NCI-H226 (cell line): ENCODE measurements around the gene FAM170A.

Experiments used
- DNase-seq: peaks from one replicate; pipeline ENCODE4 v3.0.0-alpha.2; 2015

The FAM170A gene, protein sequence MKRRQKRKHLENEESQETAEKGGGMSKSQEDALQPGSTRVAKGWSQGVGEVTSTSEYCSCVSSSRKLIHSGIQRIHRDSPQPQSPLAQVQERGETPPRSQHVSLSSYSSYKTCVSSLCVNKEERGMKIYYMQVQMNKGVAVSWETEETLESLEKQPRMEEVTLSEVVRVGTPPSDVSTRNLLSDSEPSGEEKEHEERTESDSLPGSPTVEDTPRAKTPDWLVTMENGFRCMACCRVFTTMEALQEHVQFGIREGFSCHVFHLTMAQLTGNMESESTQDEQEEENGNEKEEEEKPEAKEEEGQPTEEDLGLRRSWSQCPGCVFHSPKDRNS

GRCh38 chr5:119629339-119629738 lies at the start of gene FAM170A:
TSS of gene FAM170A (plus strand) at chr5:119629558. CDS start at chr5:119629769, 211 bp downstream.
- no peak for DNase-seq

DNA sequence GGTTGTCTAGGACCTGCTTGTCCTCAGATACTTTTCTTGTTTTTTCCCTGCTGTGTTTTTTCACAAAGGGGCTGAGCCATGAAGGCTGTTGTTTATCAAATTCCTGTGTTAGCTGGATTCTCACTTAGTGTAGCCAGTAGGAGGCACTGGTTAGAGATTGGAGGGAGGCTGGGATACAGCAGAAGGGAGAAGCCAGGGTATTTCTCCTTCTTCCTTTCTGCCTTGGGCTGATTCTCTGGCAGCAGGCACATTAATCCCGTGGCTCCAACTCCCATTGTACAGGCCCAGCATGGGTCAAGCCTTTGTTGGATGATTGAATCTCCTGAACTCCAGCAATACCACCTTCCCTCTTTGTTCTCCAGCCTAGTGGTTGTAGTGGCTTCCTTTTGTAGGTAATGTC lies 46.4 kb upstream of the FAM170A start:
- DNase-seq, result no peak

DNA sequence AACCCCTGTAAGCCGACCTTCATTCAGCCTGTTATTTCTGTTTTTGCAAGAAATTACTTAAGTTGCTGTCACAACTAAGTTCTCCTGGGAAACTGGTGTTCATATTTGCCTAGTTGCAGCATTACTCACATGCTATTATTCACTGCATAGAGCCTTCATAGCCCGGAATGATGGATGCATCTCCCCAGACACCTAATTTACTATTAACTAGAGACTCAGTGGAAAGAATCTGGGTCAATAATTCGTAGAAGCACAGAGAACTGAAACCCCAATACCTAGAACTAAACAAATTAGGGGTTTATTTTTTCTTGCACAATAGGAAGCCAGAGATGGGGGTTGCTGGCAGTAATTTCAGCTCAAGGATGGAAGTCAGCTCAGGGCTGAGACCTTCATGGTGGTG lies 45.7 kb upstream of the FAM170A start:
- DNase-seq, result no peak

DNA sequence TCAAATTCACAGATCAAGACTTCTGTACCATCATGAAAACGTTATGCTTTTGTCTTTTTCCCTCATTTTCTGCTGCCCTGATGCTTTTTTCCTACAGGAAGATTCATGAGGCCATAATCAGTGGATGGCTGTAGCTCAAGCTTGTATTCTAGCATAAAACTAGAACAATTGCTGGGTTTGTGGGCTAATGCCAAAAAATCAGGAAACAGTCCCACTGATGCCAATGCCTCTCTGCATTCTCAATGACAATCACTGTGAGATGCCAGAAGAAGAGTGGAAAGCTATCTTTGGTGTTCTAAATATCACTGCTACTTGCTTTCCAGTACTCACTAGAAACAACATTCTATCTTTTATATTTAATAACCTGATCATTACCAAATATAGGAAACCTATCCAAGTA lies 33.3 kb upstream of the FAM170A start:
- DNase-seq, result no peak

GRCh38 chr5:119597728-119598298 lies 31.5 kb upstream of the FAM170A start:
- no peak for DNase-seq

DNA sequence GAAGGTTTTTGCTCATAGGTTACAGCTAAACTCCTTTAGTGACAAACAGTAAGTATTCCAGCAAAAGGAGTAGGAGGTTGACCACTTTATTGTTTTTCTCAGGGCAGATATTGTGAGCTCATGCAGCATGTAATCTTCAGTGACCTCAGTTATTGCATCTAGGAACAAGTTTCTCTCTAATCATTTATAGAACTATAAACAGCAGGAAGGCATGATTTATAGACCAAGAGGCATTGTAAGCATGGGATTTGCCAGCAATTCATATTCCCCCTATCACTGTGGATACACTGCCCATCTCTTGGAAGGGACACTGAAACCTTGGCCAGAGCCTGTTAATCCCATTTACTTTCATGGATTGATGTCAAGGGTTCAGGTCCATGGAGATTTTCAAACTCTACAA lies 15.4 kb upstream of the FAM170A start:
- no peak for DNase-seq

GRCh38 chr5:119614838-119615237 lies 14.5 kb upstream of the FAM170A start:
- DNase-seq, result no peak

GRCh38 chr5:119626086-119626485 lies 3.3 kb upstream of the FAM170A start:
- DNase-seq, result no peak

DNA sequence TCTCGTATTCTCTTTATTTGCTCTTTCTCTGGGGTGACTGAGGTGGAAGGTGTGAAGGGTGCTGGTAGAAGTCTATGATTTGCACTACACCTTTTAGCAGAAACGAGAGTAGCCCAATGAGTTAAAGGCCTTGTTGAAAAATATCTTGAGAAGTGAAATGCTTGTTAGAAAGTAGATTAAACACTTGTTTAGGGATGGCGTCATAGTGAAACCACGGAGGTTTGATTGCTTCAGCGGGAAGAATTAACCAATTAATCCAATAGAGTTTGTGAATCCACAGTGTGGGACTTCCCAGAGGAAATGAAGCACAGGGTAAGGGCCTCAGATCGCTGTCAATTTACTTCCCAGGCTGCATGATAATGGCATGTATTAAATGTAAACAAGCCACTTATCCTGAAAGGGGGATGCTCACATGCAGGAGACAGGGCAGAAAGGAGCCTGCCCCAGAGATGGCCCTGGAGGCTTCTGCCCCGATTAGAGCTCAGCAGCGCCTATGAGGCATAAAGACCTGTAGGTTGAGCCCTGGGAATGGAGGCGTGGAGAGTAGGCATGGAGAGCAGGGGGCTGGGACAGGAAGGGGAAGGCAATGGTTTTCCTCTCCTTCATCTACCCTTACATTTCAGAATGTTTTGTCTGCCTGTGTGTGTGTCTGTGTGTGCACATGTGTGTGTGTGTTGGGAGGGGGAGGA lies 1.5 kb downstream of the FAM170A start:
- no peak for DNase-seq

GRCh38 chr5:119631660-119632059 lies 2.3 kb downstream of the FAM170A start:
- no peak for DNase-seq

- no peak for DNase-seq
Observed at GRCh38 chr5:119651486-119651885, 22.1 kb downstream of the FAM170A start.

GRCh38 chr5:119655061-119655460 lies 25.7 kb downstream of the FAM170A start:
- no peak for DNase-seq

GRCh38 chr5:119656023-119656422 lies 26.7 kb downstream of the FAM170A start:
- DNase-seq, result no peak

- DNase-seq, result no peak
Observed at GRCh38 chr5:119666542-119666941, 37.2 kb downstream of the FAM170A start.

GRCh38 chr5:119678351-119679028 lies 49.1 kb downstream of the FAM170A start:
- no peak for DNase-seq

DNA sequence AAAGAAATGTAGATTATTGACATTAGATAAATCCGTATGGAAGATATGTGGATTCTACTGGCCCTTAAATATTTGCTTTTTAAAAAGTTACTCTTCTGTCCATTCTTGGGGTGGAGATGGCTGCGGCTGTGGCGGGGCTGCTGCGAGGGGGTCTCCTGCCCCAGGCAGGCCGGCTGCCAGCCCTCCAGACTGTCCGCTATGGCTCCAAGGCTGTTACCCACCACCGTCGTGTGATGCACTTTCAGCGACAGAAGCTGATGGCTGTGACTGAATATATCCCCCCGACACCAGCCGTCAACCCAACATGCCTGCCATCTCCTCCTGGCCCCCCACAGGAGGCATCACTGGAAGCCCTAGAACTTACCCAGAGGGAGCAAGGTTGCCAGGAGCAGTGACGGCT lies 50.7 kb downstream of the FAM170A start:
- DNase-seq, result no peak

DNA sequence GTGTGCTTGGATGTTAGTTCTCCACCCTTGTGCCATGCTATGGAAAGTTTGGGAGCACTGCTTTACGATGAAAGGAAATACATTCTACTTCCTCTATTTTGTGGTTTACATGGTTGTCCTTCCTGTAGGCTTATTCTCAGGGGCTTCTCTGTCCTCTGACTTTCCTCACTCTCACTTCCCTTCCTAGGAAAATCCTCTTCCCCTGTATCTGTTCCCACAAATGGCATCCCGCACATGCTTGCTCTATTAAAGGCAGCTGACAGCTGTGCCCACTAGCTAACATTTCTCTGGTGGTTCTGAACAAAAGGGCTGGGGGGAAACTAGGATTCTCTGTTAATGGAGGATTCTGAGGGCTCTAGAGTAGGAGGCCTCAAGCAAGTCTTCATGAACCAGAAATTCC lies 52.4 kb downstream of the FAM170A start:
- no peak for DNase-seq

DNA sequence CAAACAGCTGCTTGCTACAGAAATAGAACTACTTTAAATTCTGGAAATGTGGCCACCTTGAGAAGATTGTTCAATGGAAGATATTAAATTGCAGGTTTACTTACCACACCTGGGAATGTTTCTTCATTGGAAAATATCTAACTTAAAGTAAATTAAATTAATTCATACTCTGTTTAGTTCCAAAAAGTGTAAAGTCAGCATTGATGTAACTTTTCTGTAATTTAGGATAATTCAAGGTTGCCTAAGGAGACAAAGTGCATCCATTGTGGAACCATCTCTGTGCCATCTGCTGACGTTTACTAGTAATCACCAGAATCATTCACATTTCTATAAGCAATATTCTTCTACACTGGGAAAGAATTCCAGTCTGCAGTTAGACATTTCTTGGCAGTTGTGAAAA lies 53.0 kb downstream of the FAM170A start:
- no peak for DNase-seq
